HG03469 (cell line): ENCODE data around the gene IQSEC3.
"Not testable (repeated sequence)": the region's sequence is repeated elsewhere in the genome, so short reads cannot be mapped to it uniquely, and the experiment has no call there.

ENCODE experiments used
- ATAC-seq: cut with Tn5 transposase; IDR thresholded peaks from one replicate; pipeline ENCODE4 v1.9.1; 2021; ENCODE audit warnings: mild to moderate bottlenecking, moderate library complexity, moderate number of reproducible peaks; ENCODE audit not compliant: unreplicated experiment

IQSEC3 gene

DNA sequence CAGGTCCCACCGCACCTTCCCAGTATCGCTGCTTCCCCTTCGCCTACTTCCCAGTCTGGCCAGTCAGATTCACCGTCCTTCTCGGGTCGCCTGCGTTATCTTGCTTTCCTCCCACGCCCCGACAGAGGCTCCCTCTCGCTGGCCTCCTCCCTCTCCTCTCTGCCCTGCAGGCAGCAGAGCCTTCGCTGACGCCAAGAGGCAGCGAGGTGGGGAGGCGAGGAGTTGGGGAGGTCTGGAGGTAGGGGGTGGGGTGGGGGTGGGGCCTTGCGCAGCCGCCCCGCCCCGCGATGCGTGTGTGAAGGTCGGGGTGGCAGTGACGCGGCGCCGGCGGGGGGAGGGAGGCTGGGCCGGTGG is at the start of gene IQSEC3:
Gene IQSEC3 (plus strand): TSS at position 340 of the 354 bp plus-strand sequence. CDS start 116 bp downstream, outside the sequence.
- not testable (repeated sequence) for ATAC-seq

DNA sequence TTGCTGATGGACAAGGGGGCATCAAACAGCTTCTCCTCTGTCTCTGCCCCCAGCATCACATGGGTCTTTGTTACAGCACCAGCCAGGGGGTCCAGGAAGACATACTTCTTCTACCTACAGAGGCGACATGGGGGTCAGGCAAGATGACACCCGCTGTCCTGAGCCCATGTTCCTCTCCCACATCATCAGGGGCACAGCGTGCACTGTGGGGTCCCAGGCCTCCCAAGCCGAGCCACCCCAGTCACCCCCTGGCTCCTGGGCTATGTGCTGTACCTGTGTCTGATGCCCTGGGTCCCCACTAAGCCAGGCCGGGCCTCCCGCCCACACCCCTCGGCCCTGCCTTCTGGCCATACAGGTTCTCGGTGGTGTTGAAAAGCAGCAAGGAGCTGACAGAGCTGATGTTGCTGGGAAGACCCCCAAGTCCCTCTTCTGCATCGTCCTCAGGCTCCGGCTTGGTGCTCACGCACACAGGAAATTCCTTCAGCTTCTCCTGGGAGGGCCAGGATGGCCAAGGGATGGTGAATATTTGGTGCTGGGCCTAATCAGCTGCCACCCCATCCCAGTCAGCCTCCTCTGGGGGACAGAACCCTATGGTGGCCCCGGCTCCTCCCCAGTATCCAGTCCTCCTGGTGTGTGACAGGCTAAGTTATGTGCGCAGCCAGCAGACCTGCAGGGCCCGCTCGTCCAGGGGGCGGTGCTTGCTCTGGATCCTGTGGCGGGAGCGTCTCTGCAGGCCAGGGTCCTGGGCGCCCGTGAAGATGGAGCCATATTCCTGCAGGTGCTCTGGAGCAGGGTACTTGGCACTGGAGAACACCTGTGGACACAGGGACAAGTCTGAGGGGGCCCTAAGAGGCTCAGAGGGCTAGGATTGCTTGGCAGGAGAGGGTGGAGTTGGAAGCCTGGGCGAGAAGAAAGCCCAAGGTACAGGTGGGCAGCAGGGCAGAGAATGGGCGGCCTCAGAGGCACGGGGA is 48.9 kb upstream of the IQSEC3 start:
- not testable (repeated sequence) for ATAC-seq

DNA sequence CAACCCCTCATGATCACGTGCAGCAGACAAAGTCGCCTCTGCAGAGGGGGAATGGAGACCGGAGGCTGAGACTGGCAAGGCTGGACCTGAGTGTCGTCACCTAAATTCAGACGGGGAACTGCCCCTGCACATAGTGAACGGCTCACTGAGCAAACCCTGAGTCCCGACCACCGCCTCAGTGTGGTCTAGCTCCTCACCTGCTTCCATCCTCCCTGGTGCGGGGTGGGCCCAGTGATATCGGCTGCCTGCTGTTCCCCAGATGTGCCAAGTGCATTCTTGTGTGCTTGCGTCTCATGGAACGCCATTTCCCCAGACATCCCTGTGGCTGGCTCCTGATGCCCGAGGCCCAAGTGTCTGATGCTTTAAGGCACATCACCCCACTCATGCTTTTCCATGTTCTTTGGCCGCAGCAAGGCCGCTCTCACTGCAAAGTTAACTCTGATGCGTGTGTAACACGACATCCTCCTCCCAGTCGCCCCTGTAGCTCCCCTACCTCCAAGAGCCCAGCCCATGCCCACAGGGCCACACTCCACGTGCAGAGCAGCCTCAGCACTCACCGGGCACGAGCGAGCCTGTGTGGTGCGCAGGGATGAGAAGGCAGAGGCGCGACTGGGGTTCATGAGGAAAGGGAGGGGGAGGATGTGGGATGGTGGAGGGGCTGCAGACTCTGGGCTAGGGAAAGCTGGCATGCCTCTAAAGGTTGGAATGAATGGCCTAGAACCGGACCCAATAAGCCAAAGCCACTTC is 47.6 kb upstream of the IQSEC3 start:
- ATAC-seq, result not testable (repeated sequence)

DNA sequence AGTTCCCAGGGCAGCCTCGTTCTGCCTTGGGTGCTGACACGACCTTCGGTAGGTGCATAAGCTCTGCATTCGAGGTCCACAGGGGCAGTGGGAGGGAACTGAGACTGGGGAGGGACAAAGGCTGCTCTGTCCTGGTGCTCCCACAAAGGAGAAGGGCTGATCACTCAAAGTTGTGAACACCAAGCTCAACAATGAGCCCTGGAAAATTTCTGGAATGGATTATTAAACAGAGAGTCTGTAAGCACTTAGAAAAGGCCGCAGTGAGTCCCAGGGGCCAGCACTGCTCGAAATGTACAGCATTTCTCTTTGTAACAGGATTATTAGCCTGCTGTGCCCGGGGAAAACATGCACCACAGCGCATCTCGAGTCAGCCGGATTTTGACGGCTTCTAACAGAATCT is 46.7 kb upstream of the IQSEC3 start:
- not testable (repeated sequence) for ATAC-seq

DNA sequence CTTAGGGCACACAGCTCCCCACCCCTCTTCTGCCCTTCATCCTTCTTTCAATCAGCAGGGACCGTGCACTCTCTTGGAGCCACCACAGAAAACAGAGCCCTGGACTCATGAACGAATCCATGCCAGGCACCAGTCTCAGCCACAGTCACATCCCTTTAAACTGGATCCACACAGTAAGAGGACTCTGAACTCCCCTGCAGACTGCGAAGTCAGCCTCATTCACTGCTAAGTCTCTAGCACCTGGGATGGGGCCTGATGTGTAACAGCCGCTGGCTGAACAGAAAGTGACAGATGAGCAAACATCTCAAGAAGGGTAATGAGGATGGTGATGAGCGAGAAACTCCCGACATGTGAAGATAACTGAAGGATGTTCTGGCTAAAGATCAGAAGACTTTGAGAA is 45.8 kb upstream of the IQSEC3 start:
- no peak for ATAC-seq

DNA sequence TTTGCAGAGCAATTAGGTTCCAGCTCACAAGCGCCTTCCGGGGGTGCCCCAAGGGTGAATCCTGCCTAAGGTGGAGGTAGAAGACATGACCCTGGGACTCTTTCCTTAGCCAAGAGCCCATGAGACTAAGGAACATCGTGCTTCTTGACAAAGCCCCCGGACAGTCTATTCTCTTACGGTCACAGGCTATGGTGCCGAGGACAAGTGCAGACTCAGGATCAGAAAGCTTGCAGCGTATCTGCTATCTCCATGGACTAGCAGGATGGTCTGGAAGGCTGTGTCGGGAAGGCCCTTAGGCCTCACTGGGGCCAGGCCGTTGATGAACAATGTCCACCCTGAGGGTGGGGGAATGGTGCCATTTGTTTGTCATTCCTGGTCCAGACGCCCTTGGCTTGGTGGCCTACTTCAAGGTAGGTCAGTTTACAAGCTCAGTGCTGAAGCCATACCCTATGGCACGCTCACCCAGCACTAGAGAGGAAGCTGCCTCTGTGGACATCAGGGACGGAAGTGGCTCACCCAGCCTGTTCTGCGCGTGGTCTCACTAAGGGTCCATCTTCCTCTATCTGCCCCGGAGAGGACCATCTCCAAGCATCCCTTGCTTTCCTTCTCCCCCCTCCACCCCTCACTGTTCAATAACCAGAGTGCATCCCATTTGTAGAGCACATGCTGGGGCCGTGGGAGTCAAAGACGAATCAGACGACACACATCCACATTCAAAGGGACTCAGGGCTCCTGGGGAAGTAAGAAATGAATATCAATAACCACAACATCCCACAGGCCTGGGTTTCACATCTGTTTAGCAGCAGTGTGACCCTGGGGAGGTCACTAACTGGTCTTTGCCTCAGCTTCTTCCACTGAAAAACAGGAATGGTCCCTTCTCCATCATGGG is 45.0 kb upstream of the IQSEC3 start:
- ATAC-seq, result no peak

DNA sequence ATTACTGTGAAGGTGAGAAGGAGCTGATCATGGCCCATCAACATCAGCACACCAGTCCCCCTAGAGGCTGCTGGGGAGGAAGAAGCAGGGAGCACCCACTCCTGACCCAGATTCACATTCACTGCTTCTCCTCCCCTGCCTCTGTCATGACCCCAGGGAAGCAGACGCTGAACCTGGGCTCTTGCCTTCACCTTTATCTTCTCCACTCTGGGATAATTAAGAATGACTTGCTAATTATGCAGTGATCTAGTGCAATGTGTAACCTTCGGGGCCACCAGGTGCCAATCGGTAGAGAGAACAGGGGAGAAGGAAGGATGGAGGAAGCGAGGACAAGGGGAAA is 44.4 kb upstream of the IQSEC3 start:
- ATAC-seq, result no peak

DNA sequence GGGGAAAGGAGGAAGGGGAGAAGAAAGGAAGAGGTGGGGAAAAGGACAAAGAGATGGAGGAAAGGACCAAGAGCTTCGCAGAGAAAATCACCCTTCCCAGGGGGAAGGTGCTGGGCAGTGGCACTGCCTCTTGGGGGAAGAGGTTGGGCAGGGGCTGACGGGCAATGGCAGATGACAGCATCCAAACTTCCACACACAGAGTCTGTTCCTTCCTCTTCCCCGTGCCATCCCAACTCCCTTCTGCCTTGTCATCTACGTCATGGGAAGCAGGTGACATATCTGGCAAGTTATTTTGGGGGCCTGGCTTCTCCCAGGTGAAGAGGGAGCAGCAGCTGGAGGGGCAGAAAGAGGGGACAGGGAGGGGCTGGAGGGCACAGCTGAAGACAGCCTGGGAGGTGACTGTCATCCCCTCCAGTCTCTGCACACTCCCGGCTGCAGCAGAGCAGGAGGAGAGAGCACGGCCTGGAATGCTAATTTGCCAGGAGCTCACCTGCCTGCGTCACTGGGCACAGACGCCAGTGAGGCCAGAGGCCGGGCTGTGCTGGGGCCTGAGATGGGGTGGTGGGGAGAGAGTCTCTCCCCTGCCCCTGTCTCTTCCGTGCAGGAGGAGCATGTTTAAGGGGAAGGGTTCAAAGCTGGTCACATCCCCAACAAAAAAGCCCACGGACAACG is 43.9 kb upstream of the IQSEC3 start:
- ATAC-seq, result no peak

DNA sequence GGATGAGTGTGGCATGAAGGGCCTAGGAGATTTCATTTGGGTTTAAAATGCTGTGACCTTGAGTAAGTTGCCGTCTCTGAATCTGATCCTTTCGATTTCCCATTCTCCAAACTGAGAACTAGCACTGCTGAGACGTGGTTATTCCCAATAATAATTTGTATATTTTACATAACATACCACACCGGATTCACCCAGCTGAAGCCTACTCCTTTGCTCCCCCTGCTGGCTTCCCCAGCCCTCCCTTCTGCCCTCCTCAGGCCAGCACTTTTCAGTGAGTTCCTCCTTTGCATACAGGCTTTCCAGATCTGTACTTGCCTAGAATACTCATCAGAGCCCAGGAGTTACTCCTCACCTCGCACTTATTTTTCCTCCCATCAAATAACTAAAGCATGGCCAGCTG is 38.7 kb upstream of the IQSEC3 start:
- ATAC-seq, result not testable (repeated sequence)

DNA sequence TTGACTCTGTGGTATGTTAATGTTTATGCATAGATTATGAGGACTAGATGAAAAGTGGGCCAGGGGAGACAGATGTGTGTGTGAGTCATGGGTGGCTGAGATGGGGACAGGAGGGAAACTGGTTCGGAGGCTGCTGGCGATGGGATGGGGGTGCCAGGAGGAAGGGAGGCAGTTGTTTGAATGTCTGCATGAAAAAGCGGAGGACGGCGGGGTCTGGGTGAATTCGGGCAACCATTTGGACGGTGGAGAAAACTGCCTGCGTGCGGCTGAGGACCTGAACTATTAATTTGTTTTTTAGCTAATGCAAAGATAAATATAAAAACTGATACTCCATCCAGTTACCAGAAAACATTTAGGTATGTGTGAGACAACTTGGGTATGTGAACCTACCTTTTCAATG is 27.8 kb upstream of the IQSEC3 start:
- not testable (repeated sequence) for ATAC-seq

DNA sequence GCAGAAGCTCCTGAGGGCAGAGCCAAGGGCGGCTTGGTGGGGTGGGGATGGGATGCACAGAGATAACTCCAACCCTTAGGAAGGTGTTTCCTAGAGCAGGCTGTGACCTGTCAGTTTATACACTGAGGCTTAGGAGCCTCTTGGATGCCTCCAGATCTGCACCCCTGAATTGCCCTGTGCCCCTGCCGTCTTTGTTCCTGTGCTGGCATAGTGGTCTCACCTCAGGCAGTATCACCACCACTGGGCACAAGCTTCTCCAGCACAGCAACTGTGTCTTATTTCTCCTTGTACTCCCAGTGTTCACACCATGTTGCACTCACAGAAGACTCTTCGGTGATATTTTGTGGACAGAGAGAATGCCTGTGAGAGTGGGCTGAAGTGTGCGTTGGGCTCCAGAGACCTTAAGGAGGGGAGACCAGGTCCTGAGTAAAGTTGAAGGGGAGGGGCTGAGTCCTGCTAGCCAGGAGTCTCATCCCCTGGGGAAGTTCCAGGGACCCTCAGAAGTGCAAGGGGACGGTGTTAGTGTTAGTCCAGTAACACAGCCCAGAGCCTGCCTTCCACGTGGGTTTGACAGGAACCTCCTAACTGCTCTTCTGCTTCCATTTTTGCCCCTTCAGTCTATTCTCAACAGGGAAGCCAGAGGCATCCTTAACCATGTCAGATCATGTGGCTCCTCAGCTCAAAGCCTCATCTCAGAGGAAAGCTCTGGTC is 26.9 kb upstream of the IQSEC3 start:
- ATAC-seq, result not testable (repeated sequence)

DNA sequence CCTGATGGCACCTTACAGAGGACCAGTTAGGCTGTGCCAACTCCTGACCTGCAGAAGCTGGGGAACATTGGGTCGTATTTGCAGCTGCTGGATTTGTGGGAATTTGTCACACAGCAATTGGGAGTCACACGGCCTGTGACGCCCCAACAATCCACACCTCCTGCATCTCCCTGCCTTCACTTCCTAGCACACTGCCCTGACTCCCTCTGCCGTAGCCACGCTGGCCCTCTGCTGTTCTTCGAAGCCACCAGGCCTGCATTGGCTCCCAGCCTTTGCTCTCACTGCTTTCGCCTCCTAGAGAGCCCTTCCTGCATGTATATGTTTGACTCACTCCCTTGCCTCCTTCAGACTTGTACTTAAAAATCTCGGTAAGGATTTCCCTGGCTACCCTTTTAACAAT is 22.2 kb upstream of the IQSEC3 start:
- ATAC-seq, result not testable (repeated sequence)

DNA sequence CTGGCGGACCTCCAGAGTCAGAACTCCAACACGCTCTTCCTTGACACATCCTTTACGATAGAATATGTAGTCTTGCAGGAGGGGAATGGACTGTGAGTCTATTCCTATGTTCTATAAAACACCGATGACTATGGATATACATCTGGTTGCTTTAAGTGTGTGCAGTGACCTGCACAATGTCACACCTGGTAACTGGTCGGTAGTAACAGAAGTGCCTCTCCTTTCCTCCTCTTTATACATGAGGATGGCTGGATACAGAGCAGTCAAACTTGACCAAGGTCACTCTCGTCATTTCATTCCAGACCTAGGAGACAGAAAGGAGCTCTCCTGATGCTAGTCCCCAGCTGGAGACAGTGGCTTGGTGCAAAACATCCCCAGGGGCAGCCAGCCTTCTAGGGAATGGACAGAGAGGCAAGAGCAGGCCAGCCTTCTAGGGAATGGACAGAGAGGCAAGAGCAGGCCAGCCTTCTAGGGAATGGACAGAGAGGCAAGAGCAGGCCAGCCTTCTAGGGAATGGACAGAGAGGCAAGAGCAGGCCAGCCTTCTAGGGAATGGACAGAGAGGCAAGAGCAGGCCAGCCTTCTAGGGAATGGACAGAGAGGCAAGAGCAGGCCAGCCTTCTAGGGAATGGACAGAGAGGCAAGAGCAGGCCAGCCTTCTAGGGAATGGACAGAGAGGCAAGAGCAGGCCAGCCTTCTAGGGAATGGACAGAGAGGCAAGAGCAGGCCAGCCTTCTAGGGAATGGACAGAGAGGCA is 21.2 kb upstream of the IQSEC3 start:
- not testable (repeated sequence) for ATAC-seq

DNA sequence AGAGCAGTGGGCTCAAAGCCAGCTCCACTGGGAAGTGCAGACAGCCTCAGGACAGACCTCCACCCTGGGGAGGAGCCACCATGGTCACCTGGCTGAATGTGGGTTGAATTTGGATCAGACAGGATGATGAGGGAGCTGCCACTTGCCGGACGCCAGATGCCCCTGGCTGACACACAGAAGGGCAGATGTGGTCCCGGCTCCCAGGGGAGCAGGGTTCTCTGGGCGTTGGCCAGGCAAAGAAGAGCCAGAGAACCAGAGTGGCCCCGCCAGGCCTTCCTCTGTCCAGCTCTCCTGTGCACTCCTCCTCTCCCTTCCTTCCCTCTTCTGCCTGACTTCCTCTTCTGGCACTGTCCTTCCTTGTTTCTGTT is 20.6 kb upstream of the IQSEC3 start:
- ATAC-seq, result not testable (repeated sequence)

DNA sequence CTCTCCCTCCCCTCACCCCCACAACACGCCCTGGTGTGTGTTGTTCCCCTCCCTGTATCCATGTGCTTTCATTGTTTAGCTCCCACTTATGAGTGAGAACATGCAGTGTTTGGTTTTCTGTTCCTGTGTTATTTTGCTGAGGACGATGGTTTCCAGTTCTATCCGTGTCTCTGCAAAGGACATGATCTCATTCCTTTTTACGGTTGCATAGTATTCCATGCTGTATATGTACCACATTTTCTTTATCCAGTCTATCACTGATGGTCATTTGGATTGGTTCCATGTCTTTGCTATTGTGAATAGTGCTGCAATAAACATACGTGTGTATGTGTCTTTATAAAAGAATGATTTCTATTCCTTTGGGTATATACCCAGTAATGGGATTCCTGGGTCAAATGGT is 20.0 kb upstream of the IQSEC3 start:
- ATAC-seq, result not testable (repeated sequence)

DNA sequence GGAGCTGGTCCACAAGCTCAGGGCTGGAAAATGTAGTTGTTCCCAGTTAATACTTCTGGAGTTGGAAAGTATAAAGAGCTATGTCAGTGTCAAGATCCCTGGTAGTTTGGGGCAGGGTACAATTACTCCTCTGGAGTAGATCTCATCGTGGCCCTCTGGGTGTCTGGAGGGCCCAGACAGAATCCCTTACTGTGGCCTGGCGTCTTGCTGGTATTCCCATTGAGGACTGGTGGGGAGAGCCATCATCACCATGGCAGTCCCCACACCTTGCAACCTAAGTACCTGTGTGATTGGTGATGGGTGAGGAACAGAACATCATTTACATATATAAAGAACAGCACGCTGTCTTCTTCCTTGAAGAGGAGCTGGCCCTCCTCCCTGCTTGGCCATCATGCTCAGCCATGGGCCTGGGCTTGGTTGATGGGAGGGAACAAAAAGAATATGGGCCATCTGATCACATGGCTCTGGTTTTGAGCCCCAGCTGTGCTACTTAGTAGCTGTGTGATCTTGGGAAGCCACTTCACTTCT is 18.8 kb upstream of the IQSEC3 start:
- not testable (repeated sequence) for ATAC-seq

DNA sequence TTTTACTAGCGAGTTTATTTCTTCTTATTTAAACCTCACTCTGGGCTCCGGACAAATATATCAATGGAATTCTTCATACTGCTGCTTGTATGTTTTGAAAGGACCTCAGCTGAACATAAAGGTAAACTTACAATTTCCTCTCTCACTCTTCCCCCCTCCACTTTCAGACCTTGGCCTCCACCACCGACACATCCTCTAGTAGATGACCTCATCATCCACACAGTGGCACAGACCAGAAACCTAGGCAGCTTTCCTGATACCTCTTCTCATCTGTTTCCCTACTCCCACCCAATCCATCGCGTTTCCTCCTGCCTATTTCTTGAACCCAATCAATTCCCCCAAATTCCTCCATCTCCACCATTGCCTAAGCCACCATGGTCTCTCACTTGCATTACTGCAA is 17.4 kb upstream of the IQSEC3 start:
- ATAC-seq, result not testable (repeated sequence)

DNA sequence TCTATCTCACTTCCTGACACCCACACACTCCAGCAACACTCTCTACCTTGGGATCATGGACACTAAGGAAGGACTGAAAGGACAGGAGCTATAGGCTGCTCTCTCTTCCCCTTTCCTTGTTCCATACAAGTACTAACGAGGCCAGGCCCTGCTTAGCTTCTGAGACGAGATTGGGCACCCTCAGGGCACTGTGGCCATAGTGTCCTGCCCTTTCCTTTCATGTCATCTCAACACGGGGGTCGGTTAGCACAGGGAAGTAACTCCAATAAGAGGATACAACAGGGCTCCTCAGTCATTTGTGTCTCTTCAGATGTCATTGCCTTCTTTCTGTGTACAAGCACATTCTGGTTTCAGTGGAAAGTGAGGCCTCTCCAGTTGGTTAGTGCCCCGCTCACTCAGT is 15.5 kb upstream of the IQSEC3 start:
- ATAC-seq, result not testable (repeated sequence)

DNA sequence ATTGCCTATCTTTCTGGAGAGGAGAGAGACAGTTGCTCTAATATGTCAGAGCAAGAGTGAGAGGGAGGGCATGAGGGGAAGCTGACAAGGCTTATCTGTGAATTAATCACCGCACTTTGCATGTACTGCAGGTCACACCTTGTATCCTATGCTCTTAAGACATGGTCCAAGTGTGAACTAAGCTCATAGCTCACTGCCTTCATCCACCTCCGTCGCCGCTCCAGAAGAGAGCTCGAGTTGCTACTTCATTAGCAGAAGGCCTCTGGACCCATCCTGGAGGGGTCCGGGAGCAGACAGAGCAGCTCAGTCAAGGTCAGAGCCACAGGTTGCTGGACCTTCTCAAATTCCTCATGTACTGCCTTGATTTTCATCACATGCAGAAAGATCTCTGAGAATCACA is 14.6 kb upstream of the IQSEC3 start:
- not testable (repeated sequence) for ATAC-seq
